Activated naive CD8-positive, alpha-beta T cell (primary cell): ENCODE data around the gene BDKRB2.

Experiments used
- H3K27ac Mint-ChIP-seq: one replicate; pipeline ENCODE4 v1.8.0; 2021; ENCODE audit warnings: mixed read lengths
- H3K27me3 Mint-ChIP-seq: one replicate; pipeline ENCODE4 v1.8.0; 2021; ENCODE audit warnings: mixed read lengths
- H3K36me3 Mint-ChIP-seq: one replicate; pipeline ENCODE4 v1.8.0; 2021; ENCODE audit warnings: mixed read lengths
- H3K4me1 Mint-ChIP-seq: one replicate; pipeline ENCODE4 v1.8.0; 2021; ENCODE audit warnings: low read depth, mixed read lengths
- H3K4me3 Mint-ChIP-seq: one replicate; pipeline ENCODE4 v1.8.0; 2021; ENCODE audit warnings: mild to moderate bottlenecking, mixed read lengths
- H3K9me3 Mint-ChIP-seq: one replicate; pipeline ENCODE4 v1.8.0; 2021; ENCODE audit warnings: low read depth, mixed read lengths

Gene BDKRB2

DNA sequence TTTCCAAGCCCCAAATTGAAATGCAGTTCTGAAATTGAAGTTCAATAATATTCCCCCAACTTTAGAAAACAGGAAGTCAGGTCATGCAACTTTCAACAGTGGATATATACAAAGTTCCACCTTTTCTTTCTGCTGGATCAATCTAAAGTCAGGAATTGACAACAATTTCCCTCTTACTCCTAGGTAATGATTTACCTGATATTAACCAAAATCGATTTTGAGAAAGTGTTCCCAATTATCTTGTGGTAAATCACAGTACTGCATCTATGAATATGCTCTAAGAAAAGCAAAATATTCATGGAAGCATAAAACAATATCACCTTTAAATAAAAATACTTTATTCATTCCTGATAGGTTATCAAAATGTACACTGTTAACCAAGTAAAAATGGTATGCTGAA is 79.8 kb downstream of the BDKRB2 start:
- H3K36me3 Mint-ChIP-seq: peaks cover 9% of the 10 kb centered on the region
- no peak overlapping the region for H3K27ac Mint-ChIP-seq
- no peaks in the 10 kb centered on the region for H3K9me3 Mint-ChIP-seq
- H3K4me1 Mint-ChIP-seq: no peaks in the 10 kb centered on the region
- no peak overlapping the region for H3K4me3 Mint-ChIP-seq
- no peaks in the 10 kb centered on the region for H3K27me3 Mint-ChIP-seq

DNA sequence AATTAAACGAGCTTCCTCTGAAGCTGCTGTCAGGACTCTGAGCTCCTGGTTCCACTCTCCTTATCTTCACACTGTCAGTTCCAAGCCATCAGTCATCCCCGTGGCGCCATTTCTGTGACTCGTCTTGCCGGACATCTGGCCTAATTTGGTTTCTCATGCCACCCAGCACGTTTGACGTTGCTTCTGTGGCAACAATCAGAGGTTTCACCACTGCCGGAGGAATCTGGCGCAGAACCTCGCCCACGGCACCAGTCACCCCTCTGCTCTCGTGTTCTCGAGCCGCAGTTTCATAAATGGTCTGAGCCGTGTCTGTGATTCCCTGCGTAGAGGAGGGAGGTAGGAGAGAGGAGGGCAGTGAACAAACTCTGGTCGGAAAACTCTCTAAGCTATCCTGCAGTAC is 81.0 kb downstream of the BDKRB2 start:
- H3K27me3 Mint-ChIP-seq: no peaks in the 10 kb centered on the region
- H3K9me3 Mint-ChIP-seq: no peaks in the 10 kb centered on the region
- H3K36me3 Mint-ChIP-seq: peaks cover 9% of the 10 kb centered on the region
- no peak overlapping the region for H3K4me3 Mint-ChIP-seq
- no peak overlapping the region for H3K27ac Mint-ChIP-seq
- H3K4me1 Mint-ChIP-seq: no peaks in the 10 kb centered on the region

DNA sequence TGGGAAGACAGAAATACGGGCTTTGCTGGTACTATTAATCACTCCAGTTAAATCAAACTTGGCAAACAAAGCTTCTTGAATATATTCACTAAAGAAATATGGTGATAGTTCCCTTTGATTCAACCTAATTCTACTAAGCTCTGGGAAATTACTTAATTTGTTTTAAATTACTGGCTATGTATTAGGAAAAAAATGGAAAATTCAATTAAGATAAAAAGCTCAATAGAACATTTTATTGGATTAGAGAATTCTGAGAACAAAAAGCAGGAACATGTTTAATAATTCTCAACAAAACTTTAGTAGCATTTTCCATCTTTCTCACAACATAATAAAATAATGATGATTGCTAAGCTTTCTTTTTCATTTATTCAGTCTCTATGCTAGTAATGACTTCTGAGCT is 81.6 kb downstream of the BDKRB2 start:
- H3K27ac Mint-ChIP-seq: no peak overlapping the region
- H3K36me3 Mint-ChIP-seq: peaks cover 9% of the 10 kb centered on the region

DNA sequence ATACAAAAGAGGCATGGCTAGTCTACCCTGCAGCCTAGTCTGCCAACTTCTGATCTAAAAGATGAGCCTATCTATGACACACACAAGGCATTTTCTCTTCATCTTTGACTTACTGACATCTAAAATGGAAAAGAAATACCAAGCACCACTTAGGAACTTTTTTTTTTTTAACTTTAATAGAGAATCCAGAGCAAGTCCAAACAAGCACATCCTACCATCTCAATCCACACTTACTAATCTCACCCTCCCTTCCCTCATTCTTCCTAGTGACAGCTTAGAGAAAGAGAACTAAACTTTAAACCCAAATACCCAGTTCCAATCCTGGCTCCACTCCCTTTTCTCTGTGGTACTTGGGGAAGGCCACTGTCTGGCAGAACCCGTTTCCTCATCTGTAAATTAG is 83.2 kb downstream of the BDKRB2 start:
- H3K27ac Mint-ChIP-seq: no peak overlapping the region
- no peaks in the 10 kb centered on the region for H3K9me3 Mint-ChIP-seq
- no peak overlapping the region for H3K4me3 Mint-ChIP-seq
- no peaks in the 10 kb centered on the region for H3K4me1 Mint-ChIP-seq
- H3K27me3 Mint-ChIP-seq: no peaks in the 10 kb centered on the region
- H3K36me3 Mint-ChIP-seq: peaks cover 9% of the 10 kb centered on the region

More for the DNA sequence above, 81.6 kb downstream of the BDKRB2 start:
- no peaks in the 10 kb centered on the region for H3K27me3 Mint-ChIP-seq
- no peaks in the 10 kb centered on the region for H3K9me3 Mint-ChIP-seq
- H3K4me1 Mint-ChIP-seq: no peaks in the 10 kb centered on the region
- no peak overlapping the region for H3K4me3 Mint-ChIP-seq
